ENCODE measurements around the gene SUCO. TPM values are rescaled to one million over a fixed set of nuclear protein-coding genes. Genes with fewer than 3 reads are reported as not detected.

The SUCO gene
- total RNA-seq, 1 experiment from 2014 or later: 84.6 TPM

- peaks cover 30% of the 10 kb centered on the region for H3K4me1 Mint-ChIP-seq (ENCODE audit: low read depth, unreplicated experiment)
- H3K27me3 Mint-ChIP-seq (ENCODE audit: unreplicated experiment): no peaks in the 10 kb centered on the region
- intact Hi-C loops (cut with micrococcal nuclease; ENCODE audit: unreplicated experiment): no loop called here
- peaks cover 5% of the 10 kb centered on the region for H3K36me3 Mint-ChIP-seq (ENCODE audit: insufficient read depth, unreplicated experiment)
- no peak overlapping the region for H3K27ac Mint-ChIP-seq (ENCODE audit: unreplicated experiment)
- CTCF ChIA-PET: no interaction called here
- no peaks in the 10 kb centered on the region for H3K9me3 Mint-ChIP-seq (ENCODE audit: low read depth, unreplicated experiment)
- TF ChIP-seq CTCF (IDR thresholded peaks at IDR 0.05; ENCODE audit: unreplicated experiment): no peak
- BruUV-seq (replicated peaks): no TSS peak
- H3K4me3 Mint-ChIP-seq (ENCODE audit: low read depth, unreplicated experiment): no peak overlapping the region
- DNase-seq: no peak
Observed at GRCh38 chr1:172603816-172604215, 70.9 kb downstream of the SUCO start.

GRCh38 chr1:172605641-172606040 lies 72.7 kb downstream of the SUCO start:
- CTCF ChIA-PET: no interaction called here
- Mint-ChIP-seq H3K4me1 (ENCODE audit: low read depth, unreplicated experiment) (peaks cover 37% of the 10 kb centered on the region), H3K27me3 (ENCODE audit: unreplicated experiment) (no peaks in the 10 kb centered on the region), H3K9me3 (ENCODE audit: low read depth, unreplicated experiment) (no peaks in the 10 kb centered on the region), H3K27ac (ENCODE audit: unreplicated experiment) (no peak overlapping the region), H3K36me3 (ENCODE audit: insufficient read depth, unreplicated experiment) (peaks cover 17% of the 10 kb centered on the region), H3K4me3 (ENCODE audit: low read depth, unreplicated experiment) (no peak overlapping the region)
- no peak for DNase-seq
- no TSS peak for BruUV-seq (replicated peaks)
- intact Hi-C loops (cut with micrococcal nuclease; ENCODE audit: unreplicated experiment): loop anchor here (5.0 kb wide), 1 partner anchor 153 kb away; no protein-coding TSS in a partner anchor
- no peak for TF ChIP-seq CTCF (IDR thresholded peaks at IDR 0.05; ENCODE audit: unreplicated experiment)

GRCh38 chr1:172607145-172607544 lies 74.2 kb downstream of the SUCO start:
- H3K4me1 Mint-ChIP-seq (ENCODE audit: low read depth, unreplicated experiment): peaks cover 34% of the 10 kb centered on the region
- peaks cover 22% of the 10 kb centered on the region for H3K36me3 Mint-ChIP-seq (ENCODE audit: insufficient read depth, unreplicated experiment)
- no TSS peak for BruUV-seq (replicated peaks)
- CTCF ChIA-PET: interaction anchor here (1.5 kb wide), 1 partner anchor 113 kb away, joined by 13 read pairs; no protein-coding TSS in a partner anchor
- no peaks in the 10 kb centered on the region for H3K27me3 Mint-ChIP-seq (ENCODE audit: unreplicated experiment)
- no peak overlapping the region for H3K4me3 Mint-ChIP-seq (ENCODE audit: low read depth, unreplicated experiment)
- intact Hi-C loops (cut with micrococcal nuclease; ENCODE audit: unreplicated experiment): loop anchor here (5.0 kb wide), 1 partner anchor 155 kb away; no protein-coding TSS in a partner anchor
- TF ChIP-seq CTCF (IDR thresholded peaks at IDR 0.05; ENCODE audit: unreplicated experiment): no peak
- DNase-seq: no peak
- peak overlapping the region; percentile 0 for H3K27ac Mint-ChIP-seq (ENCODE audit: unreplicated experiment)
- H3K9me3 Mint-ChIP-seq (ENCODE audit: low read depth, unreplicated experiment): no peaks in the 10 kb centered on the region

GRCh38 chr1:172608098-172608601 lies 75.2 kb downstream of the SUCO start:
- no peak for TF ChIP-seq CTCF (IDR thresholded peaks at IDR 0.05; ENCODE audit: unreplicated experiment)
- H3K9me3 Mint-ChIP-seq (ENCODE audit: low read depth, unreplicated experiment): no peaks in the 10 kb centered on the region
- CTCF ChIA-PET: interaction anchor here (0.7 to 1.5 kb wide), 4 partner anchors 19 to 215 kb away, joined by 3 to 13 read pairs (median 4); no protein-coding TSS in a partner anchor
- peaks cover 34% of the 10 kb centered on the region for H3K4me1 Mint-ChIP-seq (ENCODE audit: low read depth, unreplicated experiment)
- no peak for DNase-seq
- H3K27ac Mint-ChIP-seq (ENCODE audit: unreplicated experiment): peak overlapping the region; percentile 49
- BruUV-seq (replicated peaks): no TSS peak
- H3K4me3 Mint-ChIP-seq (ENCODE audit: low read depth, unreplicated experiment): no peak overlapping the region
- H3K27me3 Mint-ChIP-seq (ENCODE audit: unreplicated experiment): no peaks in the 10 kb centered on the region
- H3K36me3 Mint-ChIP-seq (ENCODE audit: insufficient read depth, unreplicated experiment): peaks cover 22% of the 10 kb centered on the region
- intact Hi-C loops (cut with micrococcal nuclease; ENCODE audit: unreplicated experiment): loop anchor here (2.0 to 5.0 kb wide), 2 partner anchors 31 to 156 kb away; no protein-coding TSS in a partner anchor
